Endometrial microvascular endothelial cells (primary cell): ENCODE results near the gene MAPRE2. TPM values are rescaled to one million over a fixed set of nuclear protein-coding genes. Genes with fewer than 3 reads are reported as not detected.

Source experiments
- in situ Hi-C: cut with HindIII; loops from 2 replicates; pipeline ENCODE4 v1.10.0; 2017; ENCODE audit warnings: low sequenced_read_pairs, low pct_unique_long_range_greater_than_20kb; ENCODE audit errors: inconsistent ontology term
- total RNA-seq: library from RNA; depleted of rRNA; stranded (reverse); fragments of >200 nt; gene quantifications from one replicate; pipeline ENCODE4 v1.2.3, GENCODE V29; 2015; ENCODE audit errors: inconsistent ontology term

MAPRE2 gene
- 64.9 TPM for total RNA-seq

GRCh38 chr18:35040988-35041814 is at the start of gene MAPRE2:
MAPRE2 (plus strand) TSS chr18:35041413; CDS start chr18:35041540, 127 bp downstream.
- in situ Hi-C loops: no loop called here

GRCh38 chr18:34991561-34991960 is 49.7 kb upstream of the MAPRE2 start:
- in situ Hi-C loops: no loop called here

DNA sequence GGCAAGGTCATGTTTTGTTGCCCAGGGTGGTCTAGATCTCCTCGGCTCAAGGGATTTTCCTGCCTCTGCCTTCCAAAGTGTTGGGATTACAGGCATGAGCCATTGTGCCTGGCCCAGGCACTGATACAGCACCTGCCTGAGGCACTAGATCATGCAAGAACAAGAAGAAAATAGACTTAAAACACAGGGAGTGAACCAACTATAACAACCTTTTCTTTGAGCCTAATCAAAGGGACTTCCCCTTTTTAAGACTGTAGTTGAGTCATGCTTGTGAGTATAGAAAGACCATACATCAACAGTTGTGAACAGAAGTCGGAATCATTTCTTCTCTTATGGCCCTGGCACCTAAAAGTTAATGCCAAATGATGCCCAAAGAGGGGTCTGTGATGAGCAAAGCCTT is 47.9 kb upstream of the MAPRE2 start:
- in situ Hi-C loops: no loop called here

GRCh38 chr18:34995746-34996145 is 45.5 kb upstream of the MAPRE2 start:
- in situ Hi-C loops: no loop called here

- in situ Hi-C loops: no loop called here
Measured at GRCh38 chr18:34998661-34999060, 42.6 kb upstream of the MAPRE2 start.

DNA sequence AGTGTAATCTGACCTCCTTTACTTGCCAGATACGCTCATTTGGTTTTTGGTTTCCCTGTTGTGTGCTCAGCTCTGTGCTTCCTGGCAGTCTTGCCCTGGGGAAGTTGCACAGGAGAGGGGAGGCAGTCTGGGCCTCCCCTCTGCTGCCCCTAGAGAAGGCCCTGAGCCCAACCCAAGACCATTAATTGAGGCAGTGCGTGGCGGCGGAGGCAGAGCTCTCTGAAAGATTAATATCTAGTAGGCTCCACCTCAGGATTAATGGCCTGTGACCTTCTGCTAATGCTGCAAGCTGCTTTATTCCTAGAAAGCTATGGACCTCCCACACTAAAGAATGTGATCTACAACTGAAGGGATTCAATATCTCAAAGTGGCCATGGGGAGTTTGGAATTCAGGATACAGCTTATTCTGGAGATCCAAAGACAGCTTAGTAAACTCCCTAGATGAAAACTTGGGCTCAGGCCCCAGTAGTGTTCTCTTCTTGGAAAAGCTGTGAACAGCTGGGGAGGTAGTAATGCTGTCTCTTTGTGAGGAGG is 41.4 kb upstream of the MAPRE2 start:
- in situ Hi-C loops: no loop called here

DNA sequence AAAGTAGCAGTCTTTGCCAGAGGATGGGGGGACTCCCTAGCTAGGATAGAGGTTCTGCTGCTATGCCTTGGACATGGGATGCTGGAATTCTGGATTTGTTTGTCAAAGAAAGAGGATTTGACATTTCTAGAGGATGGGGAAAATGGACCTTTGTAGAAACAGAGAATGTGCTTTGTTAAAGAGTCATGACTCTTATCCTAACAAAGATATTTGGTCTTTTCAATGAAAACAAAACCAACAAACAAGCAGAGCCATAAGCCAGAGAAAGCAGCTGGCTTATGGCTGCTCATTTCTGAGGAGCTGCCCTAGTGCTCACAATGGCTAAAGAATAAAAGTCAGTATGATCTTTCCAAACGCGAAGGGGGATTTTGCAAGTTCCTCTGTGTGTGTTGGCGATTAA is 40.8 kb upstream of the MAPRE2 start:
- in situ Hi-C loops: no loop called here

DNA sequence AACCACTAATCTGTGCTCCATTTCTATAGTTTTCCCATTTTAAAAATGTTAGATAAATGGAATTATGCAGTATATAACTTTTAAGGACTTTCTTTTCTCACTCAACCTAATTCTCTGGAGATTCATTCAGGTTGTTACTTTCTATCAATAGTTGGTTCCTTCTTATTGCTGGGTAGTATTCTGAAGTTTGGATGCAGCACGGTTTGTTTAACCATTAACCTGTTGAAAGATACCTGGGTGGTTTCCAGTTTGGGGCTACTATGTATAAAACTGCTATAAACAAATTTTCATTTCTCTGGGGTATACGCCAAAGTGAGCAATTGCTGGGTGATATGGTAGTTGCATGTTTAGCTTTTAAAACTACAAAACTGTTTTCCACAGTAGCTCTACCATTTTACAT is 39.1 kb upstream of the MAPRE2 start:
- in situ Hi-C loops: no loop called here

GRCh38 chr18:35005963-35006577 is 35.1 kb upstream of the MAPRE2 start:
- in situ Hi-C loops: no loop called here

DNA sequence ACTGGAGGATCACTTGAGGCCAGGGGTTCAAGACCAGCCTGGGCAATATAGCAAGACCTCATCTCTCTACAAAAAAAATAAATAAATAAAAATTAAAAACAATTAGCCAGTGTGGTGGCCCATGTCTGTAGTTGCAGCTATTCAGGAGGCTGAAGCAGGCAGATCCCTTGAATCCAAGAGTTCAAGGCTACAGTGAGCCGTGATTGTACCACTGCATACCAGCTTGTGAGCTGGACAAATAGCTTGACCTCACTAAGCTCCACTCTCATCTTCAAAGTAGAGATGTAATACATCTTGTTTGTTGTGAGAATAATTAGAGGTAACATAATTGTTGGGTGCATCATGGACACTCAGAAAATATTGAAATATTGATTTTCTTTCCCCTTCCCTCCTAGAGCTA is 31.1 kb upstream of the MAPRE2 start:
- in situ Hi-C loops: no loop called here

- in situ Hi-C loops: no loop called here
Measured at GRCh38 chr18:35010993-35011392, 30.2 kb upstream of the MAPRE2 start.

DNA sequence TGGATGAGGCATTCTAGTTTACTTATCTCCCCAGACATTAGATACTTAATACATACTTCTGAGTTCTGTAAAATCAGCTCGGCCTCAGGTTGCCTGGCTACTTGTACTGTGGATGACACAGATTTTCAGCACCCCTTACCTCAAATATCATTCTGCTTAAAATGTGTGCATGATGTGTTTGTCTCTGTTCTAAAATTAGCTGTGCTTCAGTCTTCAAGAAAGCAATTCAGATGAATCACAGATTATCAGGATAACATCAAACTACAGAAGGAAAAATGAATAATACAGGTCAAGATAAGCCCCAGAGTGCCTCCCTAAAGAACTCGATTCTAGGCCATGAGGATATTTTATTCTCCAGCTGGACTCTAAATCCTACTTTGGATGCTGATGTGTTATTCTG is 21.3 kb upstream of the MAPRE2 start:
- in situ Hi-C loops: no loop called here

DNA sequence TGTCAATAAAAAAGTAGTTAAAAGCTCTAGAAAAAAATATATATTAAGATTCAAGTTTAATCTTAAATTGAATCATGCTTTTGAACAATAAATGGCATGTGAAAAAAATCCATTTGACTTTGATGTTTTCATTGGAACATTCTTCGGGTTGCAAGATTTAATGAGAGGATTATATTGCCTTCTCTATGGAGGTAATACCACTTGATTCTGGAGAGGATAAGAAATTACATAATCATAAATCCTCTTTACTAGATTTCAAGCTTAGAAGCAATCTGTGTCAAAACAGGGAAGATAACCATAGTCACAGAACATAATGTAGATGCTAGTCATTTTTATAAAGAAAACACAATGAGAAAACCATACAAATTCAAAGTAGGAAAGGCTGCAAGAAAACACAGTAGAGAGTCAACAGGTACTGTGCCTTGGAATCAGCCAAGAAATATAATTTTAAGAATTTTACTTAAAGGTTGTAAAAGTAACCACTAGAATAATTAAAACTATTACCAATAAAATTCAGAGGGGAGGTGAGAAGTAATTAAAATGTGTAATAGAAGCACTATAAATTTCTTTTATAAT is 18.7 kb upstream of the MAPRE2 start:
- in situ Hi-C loops: no loop called here

DNA sequence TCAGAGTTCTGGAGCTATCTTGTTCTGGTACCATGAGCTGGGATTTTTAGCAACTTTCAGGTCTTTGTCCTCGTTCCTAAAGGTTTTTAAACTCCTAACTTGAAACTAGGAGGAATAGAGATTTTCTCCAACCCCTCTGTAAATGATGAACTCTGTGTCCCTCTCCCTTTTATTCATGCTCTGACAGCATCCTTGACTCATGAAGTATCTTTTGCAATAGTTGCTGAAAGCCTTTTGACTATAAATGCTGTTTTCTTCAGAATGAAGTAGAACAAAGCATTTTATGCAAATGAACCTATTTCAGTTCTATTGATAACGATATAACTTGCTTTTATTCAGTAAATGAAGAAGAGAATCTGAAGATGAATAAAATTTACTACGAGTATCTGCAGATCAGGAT is 17.0 kb upstream of the MAPRE2 start:
- in situ Hi-C loops: no loop called here

DNA sequence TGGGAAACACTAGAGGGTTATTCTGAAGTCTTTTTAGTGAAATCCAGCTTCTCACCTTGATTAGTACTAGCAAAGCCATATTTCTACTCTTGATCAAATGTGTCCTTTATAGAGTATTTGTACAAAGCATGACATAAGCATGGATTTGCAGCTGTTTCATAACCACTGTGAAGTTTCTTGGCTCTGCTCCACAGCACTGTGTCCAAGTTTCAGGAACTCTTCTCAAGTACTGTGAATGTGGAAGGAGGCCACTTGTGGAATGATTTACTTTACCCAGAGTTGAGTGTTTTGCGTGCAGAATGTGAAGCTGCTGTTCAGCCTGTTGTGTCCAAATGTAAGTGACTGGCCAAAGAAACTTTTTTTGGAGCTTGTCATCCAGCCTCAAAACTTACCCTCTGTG is 16.2 kb upstream of the MAPRE2 start:
- in situ Hi-C loops: no loop called here

GRCh38 chr18:35026407-35027061 is 14.7 kb upstream of the MAPRE2 start:
- in situ Hi-C loops: no loop called here

DNA sequence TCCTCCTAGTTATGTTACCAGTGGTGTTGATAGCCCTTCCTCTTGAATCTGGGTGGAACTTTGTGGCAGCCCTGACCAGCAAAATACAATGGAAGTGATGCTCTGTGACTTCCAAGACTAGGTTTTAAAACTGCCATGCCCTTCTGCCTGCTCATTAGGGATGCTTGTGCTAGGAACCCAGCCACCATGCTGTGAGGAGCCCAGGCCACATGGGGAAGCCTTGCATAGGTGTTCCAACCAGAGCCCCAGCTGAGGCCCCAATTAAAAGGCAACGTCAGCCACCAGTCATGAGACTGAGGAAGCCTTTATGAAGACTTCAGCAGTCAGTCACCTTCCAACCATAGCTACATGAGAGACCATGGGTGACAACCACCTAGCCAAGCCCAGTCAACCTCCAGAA is 14.0 kb upstream of the MAPRE2 start:
- in situ Hi-C loops: no loop called here

DNA sequence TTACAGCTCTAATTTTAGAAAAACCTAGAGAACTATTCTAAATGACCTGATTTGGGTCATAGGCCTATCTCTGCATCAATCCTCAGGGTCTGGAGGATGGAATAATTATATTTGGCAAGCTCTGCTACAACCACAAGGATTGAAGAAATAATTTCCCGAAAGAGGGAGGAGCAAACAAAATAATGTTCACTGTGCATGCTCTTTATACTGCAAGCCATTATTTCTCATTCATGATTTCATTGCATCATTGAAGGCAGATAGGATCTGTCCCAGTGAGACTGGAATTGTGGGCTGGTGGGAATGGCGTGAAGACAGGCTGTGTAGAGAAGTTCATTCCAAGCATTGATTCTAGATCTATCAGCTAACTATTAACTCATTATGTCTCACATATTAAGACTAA is 12.7 kb upstream of the MAPRE2 start:
- in situ Hi-C loops: no loop called here

DNA sequence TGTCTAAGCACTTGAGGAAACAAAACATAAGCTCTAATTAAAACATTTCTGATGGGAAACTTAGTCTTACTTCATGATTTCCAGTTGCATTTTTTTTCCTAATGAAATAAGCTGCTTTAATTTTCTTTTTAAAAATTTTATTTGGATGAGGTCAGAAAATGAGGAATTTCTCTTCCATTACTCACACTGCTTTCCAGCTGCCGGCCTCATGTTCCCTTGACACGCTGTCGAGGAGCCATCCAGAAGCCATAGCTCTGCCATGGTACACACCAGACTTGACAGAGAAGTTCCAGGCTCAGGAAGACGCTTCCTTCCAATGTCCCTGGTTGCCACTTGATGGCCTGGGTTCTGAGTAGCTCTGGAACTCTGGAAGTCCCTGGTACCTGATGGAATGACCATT is 12.1 kb upstream of the MAPRE2 start:
- in situ Hi-C loops: no loop called here
